Suprapubic skin (tissue), 4 donors: Measurements from ENCODE around the gene SECISBP2.

Source experiments
- POLR2A ChIP-seq, 2 donors: fragments of 450-650 bp; IDR thresholded peaks; one replicate each; pipeline ENCODE4 v1.6.1; 2017; ENCODE audit warnings: antibody characterized with exemption in 2 of 2, mild to moderate bottlenecking in 2 of 2, moderate library complexity in 2 of 2
- POLR2AphosphoS5 ChIP-seq, 3 donors: sonication (generic); formaldehyde crosslinking; IDR thresholded peaks; one replicate each; pipeline ENCODE4 v1.6.1; 2017; ENCODE audit warnings: antibody characterized with exemption in 3 of 3
- TF ChIP-seq, protein P1 (sequence below), 2 donors: fragments of 200-600 bp in 1 of 2; fragments of 450-650 bp in 1 of 2; sonication (generic) in 1 of 2; IDR thresholded peaks; one replicate each; pipeline ENCODE4 v1.5.1; 2016 to 2019; ENCODE audit warnings: antibody characterized with exemption in 2 of 2, mild to moderate bottlenecking in 1 of 2, moderate library complexity in 1 of 2

DNA sequence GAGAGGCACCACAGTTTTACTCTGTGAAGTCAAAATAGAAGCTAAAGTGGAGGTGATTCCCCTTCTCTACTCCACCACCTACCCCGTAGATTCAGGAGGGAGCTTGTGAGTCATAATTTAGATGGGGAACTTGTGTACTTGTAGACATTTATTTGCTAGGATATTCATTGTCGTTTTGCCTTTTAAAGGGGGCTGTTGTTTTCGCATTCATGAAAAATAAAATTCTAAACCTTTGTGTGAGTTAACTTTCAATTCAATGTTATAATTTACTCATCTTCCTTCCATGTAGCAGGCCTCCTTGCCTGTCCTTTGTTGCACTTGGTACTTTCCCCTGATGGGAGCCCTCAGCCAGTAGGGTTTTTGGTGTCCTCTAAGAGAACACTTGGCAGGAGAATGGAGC, 22.0 kb downstream of the SECISBP2 start:
- TF ChIP-seq, protein P1, sequence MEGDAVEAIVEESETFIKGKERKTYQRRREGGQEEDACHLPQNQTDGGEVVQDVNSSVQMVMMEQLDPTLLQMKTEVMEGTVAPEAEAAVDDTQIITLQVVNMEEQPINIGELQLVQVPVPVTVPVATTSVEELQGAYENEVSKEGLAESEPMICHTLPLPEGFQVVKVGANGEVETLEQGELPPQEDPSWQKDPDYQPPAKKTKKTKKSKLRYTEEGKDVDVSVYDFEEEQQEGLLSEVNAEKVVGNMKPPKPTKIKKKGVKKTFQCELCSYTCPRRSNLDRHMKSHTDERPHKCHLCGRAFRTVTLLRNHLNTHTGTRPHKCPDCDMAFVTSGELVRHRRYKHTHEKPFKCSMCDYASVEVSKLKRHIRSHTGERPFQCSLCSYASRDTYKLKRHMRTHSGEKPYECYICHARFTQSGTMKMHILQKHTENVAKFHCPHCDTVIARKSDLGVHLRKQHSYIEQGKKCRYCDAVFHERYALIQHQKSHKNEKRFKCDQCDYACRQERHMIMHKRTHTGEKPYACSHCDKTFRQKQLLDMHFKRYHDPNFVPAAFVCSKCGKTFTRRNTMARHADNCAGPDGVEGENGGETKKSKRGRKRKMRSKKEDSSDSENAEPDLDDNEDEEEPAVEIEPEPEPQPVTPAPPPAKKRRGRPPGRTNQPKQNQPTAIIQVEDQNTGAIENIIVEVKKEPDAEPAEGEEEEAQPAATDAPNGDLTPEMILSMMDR (IDR thresholded peaks at IDR 0.05), result no peak
- TF ChIP-seq POLR2AphosphoS5 (IDR thresholded peaks at IDR 0.05) (no peak), POLR2A (IDR thresholded peaks at IDR 0.05) (no peak)
